HCT116 (cell line): ENCODE results near the gene PSAP. TPM values are rescaled to one million over a fixed set of nuclear protein-coding genes. Genes with fewer than 3 reads are reported as not detected.

Experiments
- ATAC-seq: fragments of 200-7000 bp; cut with Tn5 transposase; 2 replicates; pipeline ENCODE4 v1.9.1; 2020; ENCODE audit warnings: mild to moderate bottlenecking, moderate library complexity
- BruUV-seq: library from RNA; stranded (reverse); fragments of 400-500 nt; replicated peaks from 2 replicates; lab custom pipeline; 2021; lab: Mats Ljungman, UMichigan
- CTCF ChIA-PET: fragments of 300-600 bp; sonication (Branson Sonifier 250); formaldehyde crosslinking; loops from one replicate; lab custom pipeline; 2021; ENCODE audit warnings: antibody characterized with exemption; lab: Charles Lee
- POLR2A ChIA-PET: fragments of 300-600, 350-600 bp; sonication (Branson Sonifier 250); formaldehyde crosslinking; loops from one replicate; lab custom pipeline; 2021; ENCODE audit warnings: antibody characterized with exemption; lab: Charles Lee
- RAD21 ChIA-PET, 2 experiments: fragments of 300-600 bp; sonication (Branson Sonifier 250); formaldehyde crosslinking; loops; one replicate each; lab custom pipeline; 2023; ENCODE audit warnings: low total read pairs in 2 of 2; ENCODE audit not compliant: uncharacterized antibody in 2 of 2, unreplicated experiment in 2 of 2, low non-redundant PET in 1 of 2; lab: Charles Lee
- DNase-seq: peaks from one replicate; pipeline ENCODE4 v3.0.0-alpha.2; 2010; ENCODE audit warnings: low read depth, low spot score
- H2AFZ ChIP-seq: fragments of 200-600 bp; shearing (Covaris generic), sonication (generic); 2 replicates; pipeline ENCODE4 v1.6.1; 2017; ENCODE audit warnings: low read depth, mixed run types, mixed read lengths, antibody characterized with exemption, low read length; ENCODE audit not compliant: poor library complexity, severe bottlenecking
- H3K27ac ChIP-seq: 2 replicates; pipeline ENCODE4 v1.5.1; 2012; ENCODE audit warnings: low read depth, low read length
- H3K27me3 ChIP-seq: fragments of 200-600 bp; sonication (generic); 2 replicates; pipeline ENCODE4 v1.6.1; 2016; ENCODE audit warnings: mixed run types, low read length, mixed read lengths; ENCODE audit not compliant: insufficient read depth
- H3K36me3 ChIP-seq, 2 experiments: fragments of 200-500 bp in 1 of 2; fragments of 200-600 bp in 1 of 2; sonication (Bioruptor generic) in 1 of 2; sonication (generic) in 1 of 2; 2 replicates each; pipeline versions ENCODE4 v1.5.1 to v1.6.1; 2014 to 2016; ENCODE audit warnings: low read length in 2 of 2, inconsistent platforms in 1 of 2, mixed read lengths in 1 of 2, mixed run types in 1 of 2; ENCODE audit not compliant: insufficient read depth in 2 of 2, control insufficient read depth in 1 of 2
- H3K4me1 ChIP-seq, 2 experiments: fragments of 200-600 bp in 1 of 2; sonication (generic) in 1 of 2; 2 replicates each; pipeline versions ENCODE4 v1.5.1 to v1.6.1; 2012 to 2017; ENCODE audit warnings: low read length in 2 of 2, inconsistent platforms in 1 of 2, mild to moderate bottlenecking in 1 of 2, mixed read lengths in 1 of 2, mixed run types in 1 of 2, moderate library complexity in 1 of 2; ENCODE audit not compliant: insufficient read depth in 2 of 2, control insufficient read depth in 1 of 2
- H3K4me2 ChIP-seq: fragments of 200-600 bp; sonication (generic); 2 replicates; pipeline ENCODE4 v1.6.1; 2017; ENCODE audit warnings: mixed run types, low read length, mixed read lengths
- H3K4me3 ChIP-seq, 2 experiments: fragments of 200-600 bp in 1 of 2; sonication (generic) in 1 of 2; replicated peaks in 1 of 2; 2 replicates each; pipeline ENCODE4 v1.5.1; 2011 to 2016; ENCODE audit warnings: low read length in 2 of 2, control low read depth in 1 of 2, low read depth in 1 of 2, mild to moderate bottlenecking in 1 of 2, mixed read lengths in 1 of 2, mixed run types in 1 of 2
- H3K79me2 ChIP-seq: fragments of 200-600 bp; sonication (generic); 2 replicates; pipeline ENCODE4 v1.6.1; 2017; ENCODE audit warnings: mild to moderate bottlenecking, mixed run types, low read length, moderate library complexity, mixed read lengths; ENCODE audit not compliant: insufficient read depth
- H3K9ac ChIP-seq: fragments of 200-600 bp; sonication (generic); 2 replicates; pipeline ENCODE4 v1.6.1; 2016; ENCODE audit warnings: low read length, mixed read lengths
- H3K9me2 ChIP-seq: fragments of 200-600 bp; sonication (generic), shearing (Covaris generic); 2 replicates; pipeline ENCODE4 v1.6.1; 2017; ENCODE audit warnings: mixed run types, mild to moderate bottlenecking, moderate library complexity; ENCODE audit not compliant: insufficient read depth
- H3K9me3 ChIP-seq, 2 experiments: fragments of 200-500 bp in 1 of 2; fragments of 200-600 bp in 1 of 2; sonication (Bioruptor generic) in 1 of 2; sonication (generic) in 1 of 2; 2 replicates each; pipeline ENCODE4 v1.6.1; 2014 to 2017; ENCODE audit warnings: low read length in 2 of 2, mixed read lengths in 2 of 2, inconsistent platforms in 1 of 2, low read depth in 1 of 2, mild to moderate bottlenecking in 1 of 2, mixed run types in 1 of 2, moderate library complexity in 1 of 2; ENCODE audit not compliant: control insufficient read depth in 1 of 2, insufficient read depth in 1 of 2
- H4K20me1 ChIP-seq: fragments of 200-600 bp; sonication (generic), shearing (Covaris generic); 2 replicates; pipeline ENCODE4 v1.6.1; 2017; ENCODE audit warnings: mixed run types, mild to moderate bottlenecking, moderate library complexity; ENCODE audit not compliant: insufficient read depth
- CBX3 ChIP-seq: IDR thresholded peaks from 2 replicates; pipeline ENCODE4 v1.6.1; 2012; ENCODE audit warnings: low read depth
- CEBPB ChIP-seq: IDR thresholded peaks from 2 replicates; pipeline ENCODE4 v1.6.1; 2012; ENCODE audit warnings: low read depth
- EGR1 ChIP-seq: IDR thresholded peaks from 2 replicates; pipeline ENCODE4 v1.6.1; 2012; ENCODE audit warnings: low read depth
- ELF1 ChIP-seq: IDR thresholded peaks from 2 replicates; pipeline ENCODE4 v1.6.1; 2012; ENCODE audit warnings: low read depth, borderline replicate concordance
- EZH2 ChIP-seq: fragments of 200-600 bp; sonication (generic); IDR thresholded peaks from 2 replicates; pipeline ENCODE4 v1.6.1; 2017; ENCODE audit warnings: antibody characterized with exemption, mixed run types
- EZH2phosphoT487 ChIP-seq: fragments of 200-600 bp; IDR thresholded peaks from 2 replicates; pipeline ENCODE4 v1.6.1; 2018; ENCODE audit warnings: antibody characterized with exemption, borderline replicate concordance
- FOSL1 ChIP-seq: IDR thresholded peaks from 2 replicates; pipeline ENCODE4 v1.6.1; 2012; ENCODE audit warnings: low read depth
- JUND ChIP-seq: IDR thresholded peaks from 2 replicates; pipeline ENCODE4 v1.6.1; 2012
- MAX ChIP-seq: IDR thresholded peaks from 2 replicates; pipeline ENCODE4 v1.6.1; 2012
- POLR2AphosphoS5 ChIP-seq: IDR thresholded peaks from 2 replicates; pipeline ENCODE4 v1.6.1; 2011; ENCODE audit warnings: mild to moderate bottlenecking, low read depth, low read length, moderate library complexity
- REST ChIP-seq: IDR thresholded peaks from 2 replicates; pipeline ENCODE4 v1.6.1; 2012; ENCODE audit warnings: low read depth
- SIN3A ChIP-seq: IDR thresholded peaks from 2 replicates; pipeline ENCODE4 v1.6.1; 2012; ENCODE audit warnings: low read depth
- SP1 ChIP-seq: IDR thresholded peaks from 2 replicates; pipeline ENCODE4 v1.6.1; 2012; ENCODE audit warnings: low read depth
- SRF ChIP-seq: IDR thresholded peaks from 2 replicates; pipeline ENCODE4 v1.6.1; 2012; ENCODE audit warnings: low read depth
- TCF7L2 ChIP-seq: IDR thresholded peaks from 2 replicates; pipeline ENCODE4 v1.7.0; 2011; ENCODE audit warnings: borderline replicate concordance, inconsistent platforms; ENCODE audit not compliant: insufficient read depth, insufficient read length; ENCODE audit errors: extremely low read depth
- YY1 ChIP-seq: IDR thresholded peaks from 2 replicates; pipeline ENCODE4 v1.6.1; 2011; ENCODE audit warnings: low read length, low read depth, moderate library complexity, mild to moderate bottlenecking; ENCODE audit not compliant: insufficient replicate concordance; ENCODE audit errors: extremely low read depth
- ZNF274 ChIP-seq: fragments of 200-500 bp; sonication (Bioruptor generic); IDR thresholded peaks from 2 replicates; pipeline ENCODE4 v1.6.1; 2014; ENCODE audit warnings: mild to moderate bottlenecking, low read depth, low read length, inconsistent platforms
- intact Hi-C: fragments of 100-400 bp; cut with micrococcal nuclease; formaldehyde crosslinking; loops from 2 replicates; pipeline ENCODE4 v1.10.0; 2022
- total RNA-seq: library from RNA; stranded (reverse); gene quantifications from one replicate; pipeline ENCODE4 v1.2.1, GENCODE V29; 2021; ENCODE audit not compliant: unreplicated experiment
- TF ChIP-seq, protein P1 (sequence below): IDR thresholded peaks from 2 replicates; pipeline ENCODE4 v1.6.1; 2012
- TF ChIP-seq, protein P2 (sequence below), 3 experiments: fragments of 200-600 bp in 1 of 3; sonication (generic) in 1 of 3; IDR thresholded peaks in 2 of 3; conservative IDR thresholded peaks in 1 of 3; 2 replicates each; pipeline ENCODE4 v1.5.1; 2012 to 2017; ENCODE audit warnings: low read depth in 2 of 3, low read length in 2 of 3, antibody characterized with exemption in 1 of 3, borderline replicate concordance in 1 of 3, control low read depth in 1 of 3, mild to moderate bottlenecking in 1 of 3, mixed read lengths in 1 of 3, mixed run types in 1 of 3, moderate library complexity in 1 of 3; ENCODE audit not compliant: insufficient read depth in 1 of 3

The PSAP gene
- total RNA-seq, 1 experiment from 2014 or later = 444 TPM

- no peak overlapping the region for H3K4me3 ChIP-seq
- H3K9ac ChIP-seq = no peak overlapping the region
- no peaks in the 10 kb centered on the region for H4K20me1 ChIP-seq
- no peaks in the 10 kb centered on the region for H3K27me3 ChIP-seq
- no peak overlapping the region for H3K4me2 ChIP-seq
- peaks cover 4 to 14% of the 10 kb centered on the region in 2 experiments; a peak in 1 of 4 replicates for H3K36me3 ChIP-seq
- ChIA-PET POLR2A (interaction anchor here (1.7 kb wide), 1 partner anchor 47 kb away, joined by 4 read pairs; no protein-coding TSS in a partner anchor), CTCF (interaction anchor here (0.6 to 2.9 kb wide), 7 partner anchors 13 to 494 kb away, joined by 3 to 12 read pairs (median 5); partner anchors contain the start of genes SLC29A3 and VSIR), RAD21 (interaction anchor here in 1 of 2 experiments (2.3 kb wide), 1 partner anchor 116 kb away, joined by 14 read pairs; no protein-coding TSS in a partner anchor)
- H3K9me3 ChIP-seq = no peaks in the 10 kb centered on the region
- no peak overlapping the region for H3K27ac ChIP-seq
- intact Hi-C loops = loop anchor here (1.0 to 5.0 kb wide), 3 partner anchors 104 to 499 kb away; no protein-coding TSS in a partner anchor
- no peak overlapping the region for H2AFZ ChIP-seq
- BruUV-seq = no TSS peak
- DNase-seq (no peak), ATAC-seq (no peak)
- peaks cover 0 to 13% of the 10 kb centered on the region in 2 experiments; a peak in 2 of 4 replicates for H3K4me1 ChIP-seq
- no peaks in the 10 kb centered on the region for H3K9me2 ChIP-seq
- no peaks in the 10 kb centered on the region for H3K79me2 ChIP-seq
- TF ChIP-seq EZH2phosphoT487 = no peak
- no peak for TF ChIP-seq JUND
- no peak for TF ChIP-seq YY1
- TF ChIP-seq, protein P1, sequence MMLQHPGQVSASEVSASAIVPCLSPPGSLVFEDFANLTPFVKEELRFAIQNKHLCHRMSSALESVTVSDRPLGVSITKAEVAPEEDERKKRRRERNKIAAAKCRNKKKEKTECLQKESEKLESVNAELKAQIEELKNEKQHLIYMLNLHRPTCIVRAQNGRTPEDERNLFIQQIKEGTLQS = no peak
- TF ChIP-seq ZNF274 = no peak
- no peak for TF ChIP-seq EGR1
- TF ChIP-seq SRF = no peak
- TF ChIP-seq SP1 = no peak
- no peak for TF ChIP-seq SIN3A
- TF ChIP-seq CEBPB = no peak
- TF ChIP-seq MAX = no peak
- TF ChIP-seq REST = no peak
- TF ChIP-seq TCF7L2 = no peak
- TF ChIP-seq, protein P2, sequence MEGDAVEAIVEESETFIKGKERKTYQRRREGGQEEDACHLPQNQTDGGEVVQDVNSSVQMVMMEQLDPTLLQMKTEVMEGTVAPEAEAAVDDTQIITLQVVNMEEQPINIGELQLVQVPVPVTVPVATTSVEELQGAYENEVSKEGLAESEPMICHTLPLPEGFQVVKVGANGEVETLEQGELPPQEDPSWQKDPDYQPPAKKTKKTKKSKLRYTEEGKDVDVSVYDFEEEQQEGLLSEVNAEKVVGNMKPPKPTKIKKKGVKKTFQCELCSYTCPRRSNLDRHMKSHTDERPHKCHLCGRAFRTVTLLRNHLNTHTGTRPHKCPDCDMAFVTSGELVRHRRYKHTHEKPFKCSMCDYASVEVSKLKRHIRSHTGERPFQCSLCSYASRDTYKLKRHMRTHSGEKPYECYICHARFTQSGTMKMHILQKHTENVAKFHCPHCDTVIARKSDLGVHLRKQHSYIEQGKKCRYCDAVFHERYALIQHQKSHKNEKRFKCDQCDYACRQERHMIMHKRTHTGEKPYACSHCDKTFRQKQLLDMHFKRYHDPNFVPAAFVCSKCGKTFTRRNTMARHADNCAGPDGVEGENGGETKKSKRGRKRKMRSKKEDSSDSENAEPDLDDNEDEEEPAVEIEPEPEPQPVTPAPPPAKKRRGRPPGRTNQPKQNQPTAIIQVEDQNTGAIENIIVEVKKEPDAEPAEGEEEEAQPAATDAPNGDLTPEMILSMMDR (IDR thresholded peaks at IDR 0.05 in 2 of 3, conservative IDR thresholded peaks at IDR 0.05 in 1 of 3; ENCODE audit: borderline replicate concordance in 1 of 3, insufficient read depth in 1 of 3, low read depth in 2 of 3, low read length in 2 of 3) = no peak
- no peak for TF ChIP-seq CBX3
- TF ChIP-seq ELF1 = no peak
- no peak for TF ChIP-seq EZH2
- no peak for TF ChIP-seq POLR2AphosphoS5
- TF ChIP-seq FOSL1 = no peak
Observed at GRCh38 chr10:71812913-71813590, 38.0 kb downstream of the PSAP start.
